CD4-positive, alpha-beta memory T cell (primary cell): Measurements from ENCODE around the gene ATG10. TPM values are rescaled to one million over a fixed set of nuclear protein-coding genes. Genes with fewer than 3 reads are reported as not detected.
"Not testable (repeated sequence)": the region's sequence is repeated elsewhere in the genome, so short reads cannot be mapped to it uniquely, and the experiment has no call there.

Experiments
- CTCF ChIA-PET: fragments of 350-600 bp; sonication (Branson Sonifier 250); formaldehyde crosslinking; loops from one replicate; lab custom pipeline; 2021; ENCODE audit warnings: inconsistent platforms; ENCODE audit not compliant: partially characterized antibody; lab: Charles Lee
- POLR2A ChIA-PET: fragments of 350-600 bp; sonication (Branson Sonifier 250); formaldehyde crosslinking; loops from one replicate; lab custom pipeline; 2021; ENCODE audit not compliant: partially characterized antibody; lab: Charles Lee
- DNase-seq, 5 donors: peaks; one replicate each; pipeline versions ENCODE4 v3.0.0 to v3.0.0-alpha.2; 2020 to 2022; ENCODE audit warnings: mixed read lengths in 1 of 5
- H3K27ac ChIP-seq: one replicate; pipeline ENCODE4 v1.7.0; 2013; ENCODE audit warnings: low read depth, low read length
- H3K27me3 ChIP-seq: 2 replicates; pipeline ENCODE4 v1.7.0; 2013; ENCODE audit warnings: mild to moderate bottlenecking, low read length, moderate library complexity; ENCODE audit not compliant: insufficient read depth
- H3K36me3 ChIP-seq: 2 replicates; pipeline ENCODE4 v1.7.0; 2013; ENCODE audit warnings: mild to moderate bottlenecking, low read length, moderate library complexity; ENCODE audit not compliant: insufficient read depth
- H3K4me1 ChIP-seq: 2 replicates; pipeline ENCODE4 v1.7.0; 2013; ENCODE audit warnings: mild to moderate bottlenecking, low read length, moderate library complexity; ENCODE audit not compliant: insufficient read depth
- H3K4me3 ChIP-seq, 2 donors: one replicate each; pipeline ENCODE4 v1.7.0; 2013; ENCODE audit warnings: low read length in 2 of 2, mild to moderate bottlenecking in 1 of 2
- H3K9me3 ChIP-seq, 2 donors: one replicate each; pipeline ENCODE4 v1.7.0; 2013; ENCODE audit warnings: low read length in 2 of 2, control low read depth in 1 of 2; ENCODE audit not compliant: control insufficient read depth in 1 of 2
- H3K27ac Mint-ChIP-seq, 7 donors: one replicate each; pipeline ENCODE4 v1.8.0; 2020 to 2021; ENCODE audit warnings: mixed read lengths in 7 of 7, mild to moderate bottlenecking in 6 of 7, inconsistent platforms in 3 of 7, moderate library complexity in 3 of 7
- H3K27me3 Mint-ChIP-seq, 2 donors: one replicate each; pipeline ENCODE4 v1.8.0; 2020 to 2021; ENCODE audit warnings: mixed read lengths in 2 of 2
- H3K36me3 Mint-ChIP-seq, 2 donors: one replicate each; pipeline ENCODE4 v1.8.0; 2020 to 2021; ENCODE audit warnings: mixed read lengths in 2 of 2, inconsistent platforms in 1 of 2, mild to moderate bottlenecking in 1 of 2
- H3K4me1 Mint-ChIP-seq, 4 donors: one replicate each; pipeline ENCODE4 v1.8.0; 2020 to 2021; ENCODE audit warnings: mixed read lengths in 4 of 4, mild to moderate bottlenecking in 1 of 4
- H3K4me3 Mint-ChIP-seq, 8 donors: one replicate each; pipeline ENCODE4 v1.8.0; 2020 to 2021; ENCODE audit warnings: mixed read lengths in 8 of 8, mild to moderate bottlenecking in 7 of 8, moderate library complexity in 6 of 8, inconsistent platforms in 3 of 8
- H3K9me3 Mint-ChIP-seq, 8 donors: one replicate each; pipeline ENCODE4 v1.8.0; 2020 to 2021; ENCODE audit warnings: mixed read lengths in 8 of 8, mild to moderate bottlenecking in 5 of 8, inconsistent platforms in 3 of 8, moderate library complexity in 1 of 8
- intact Hi-C: fragments of 100-400 bp; cut with micrococcal nuclease; formaldehyde crosslinking; loops from one replicate; pipeline ENCODE4 v1.15.1; 2023
- polyA plus RNA-seq, 2 donors: library from polyadenylated mRNA; unstranded; fragments of 300-500 nt; fragmentation: Illumina TruSeq; gene quantifications; one replicate each; pipeline ENCODE4 v1.2.3, GENCODE V29; 2021
- total RNA-seq, 2 experiments: library from RNA; stranded (reverse); gene quantifications; one replicate each; pipeline ENCODE4 v1.2.3, GENCODE V29; 2021

Gene ATG10
- total and polyA plus RNA-seq, 4 experiments from 2014 or later = 7.3 to 10.5 (median 7.7) TPM

- ChIA-PET CTCF (no interaction called here), POLR2A (no interaction called here)
- Mint-ChIP-seq H3K4me1 (no peaks in the 10 kb centered on the region), H3K36me3 (peaks cover 0 to 14% of the 10 kb centered on the region in 2 donors), H3K27ac (no peak overlapping the region), H3K9me3 (peaks cover 0 to 7% (median 5%) of the 10 kb centered on the region in 8 donors), H3K4me3 (no peak overlapping the region), H3K27me3 (no peaks in the 10 kb centered on the region)
- no peaks in the 10 kb centered on the region for H3K27me3 ChIP-seq
- H3K4me1 ChIP-seq = no peaks in the 10 kb centered on the region
- intact Hi-C loops = no loop called here
- H3K36me3 ChIP-seq = no peaks in the 10 kb centered on the region
- no peaks in the 10 kb centered on the region for H3K9me3 ChIP-seq
- DNase-seq = no peak
- no peak overlapping the region for H3K4me3 ChIP-seq
- H3K27ac ChIP-seq = no peak overlapping the region
These were observed 280.9 kb downstream of the ATG10 start for GRCh38 chr5:82252744-82253143.

DNA sequence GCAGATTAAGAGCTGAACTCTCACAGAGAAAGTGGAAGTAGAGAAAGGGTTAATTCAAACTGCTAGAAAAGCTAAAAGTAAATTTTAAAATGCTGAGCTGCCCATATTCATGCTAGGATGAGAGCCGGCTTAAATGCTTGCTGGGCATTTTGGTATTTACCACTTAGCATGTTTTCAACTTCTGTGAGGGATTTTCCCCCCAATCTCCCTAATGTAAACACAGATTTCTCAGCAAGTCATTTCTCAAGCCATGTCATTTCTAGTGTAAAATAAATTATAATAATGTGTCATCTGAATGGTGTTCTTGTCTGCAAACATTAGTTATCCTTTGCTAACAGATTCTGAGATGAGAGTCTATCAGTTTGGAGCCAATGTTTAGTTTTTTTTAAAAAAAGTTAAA, 284.0 kb downstream of the ATG10 start:
- POLR2A ChIA-PET = no interaction called here
- DNase-seq = no peak
- intact Hi-C loops = no loop called here
- H3K27ac ChIP-seq = no peak overlapping the region
- no peaks in the 10 kb centered on the region for H3K4me1 ChIP-seq
- H3K4me3 ChIP-seq = no peak overlapping the region
- H3K36me3 Mint-ChIP-seq = peaks cover 0 to 9% of the 10 kb centered on the region in 2 donors
- H3K36me3 ChIP-seq = no peaks in the 10 kb centered on the region
- H3K4me3 Mint-ChIP-seq = no peak overlapping the region
- CTCF ChIA-PET = no interaction called here
- H3K9me3 ChIP-seq = no peaks in the 10 kb centered on the region
- peaks cover 0 to 2% (median 0%) of the 10 kb centered on the region in 4 donors for H3K4me1 Mint-ChIP-seq
- H3K27me3 Mint-ChIP-seq = no peaks in the 10 kb centered on the region
- H3K27me3 ChIP-seq = no peaks in the 10 kb centered on the region
- peak overlapping the region in 1 of 7 donors; percentile 47 for H3K27ac Mint-ChIP-seq
- H3K9me3 Mint-ChIP-seq = no peaks in the 10 kb centered on the region

DNA sequence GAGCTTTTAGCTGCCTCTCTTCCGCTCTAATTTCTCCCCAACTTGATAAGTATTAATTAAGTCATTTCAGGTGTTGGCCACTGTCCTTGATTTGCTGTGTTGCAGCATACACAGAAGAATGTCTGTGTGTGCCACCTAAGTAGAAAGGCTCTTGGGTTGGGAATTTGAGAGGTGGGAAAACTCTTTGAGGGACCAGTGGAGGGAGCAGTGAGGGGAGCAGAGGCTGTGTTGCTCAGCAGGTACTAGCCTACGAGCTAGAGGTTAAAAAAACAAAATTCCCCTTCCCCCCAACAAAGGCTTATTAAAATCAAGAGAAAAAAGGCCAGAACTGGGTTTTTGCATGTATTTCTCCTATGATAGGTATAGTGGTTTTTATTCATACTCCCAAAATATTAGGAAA, 285.4 kb downstream of the ATG10 start:
- Histone ChIP-seq H3K4me1 (no peaks in the 10 kb centered on the region), H3K9me3 (no peaks in the 10 kb centered on the region), H3K27ac (no peak overlapping the region), H3K36me3 (no peaks in the 10 kb centered on the region), H3K4me3 (no peak overlapping the region), H3K27me3 (no peaks in the 10 kb centered on the region)
- Mint-ChIP-seq H3K4me3 (no peak overlapping the region), H3K9me3 (no peaks in the 10 kb centered on the region), H3K27me3 (no peaks in the 10 kb centered on the region), H3K4me1 (peaks cover 0 to 2% (median 0%) of the 10 kb centered on the region in 4 donors), H3K27ac (no peak overlapping the region), H3K36me3 (peaks cover 0 to 9% of the 10 kb centered on the region in 2 donors)
- ChIA-PET CTCF (interaction anchor here (1.2 kb wide), 1 partner anchor 831 kb away, joined by 3 read pairs; no protein-coding TSS in a partner anchor), POLR2A (no interaction called here)
- intact Hi-C loops = no loop called here
- DNase-seq = no peak

GRCh38 chr5:82257729-82258128, 285.9 kb downstream of the ATG10 start:
- CTCF ChIA-PET = interaction anchor here (0.6 to 1.2 kb wide), 2 partner anchors 527 to 832 kb away, joined by 3 read pairs; no protein-coding TSS in a partner anchor
- H3K27ac Mint-ChIP-seq = peak overlapping the region in 1 of 7 donors; percentile 3
- POLR2A ChIA-PET = interaction anchor here (0.9 kb wide), 1 partner anchor 10 kb away, joined by 5 read pairs; no protein-coding TSS in a partner anchor

DNA sequence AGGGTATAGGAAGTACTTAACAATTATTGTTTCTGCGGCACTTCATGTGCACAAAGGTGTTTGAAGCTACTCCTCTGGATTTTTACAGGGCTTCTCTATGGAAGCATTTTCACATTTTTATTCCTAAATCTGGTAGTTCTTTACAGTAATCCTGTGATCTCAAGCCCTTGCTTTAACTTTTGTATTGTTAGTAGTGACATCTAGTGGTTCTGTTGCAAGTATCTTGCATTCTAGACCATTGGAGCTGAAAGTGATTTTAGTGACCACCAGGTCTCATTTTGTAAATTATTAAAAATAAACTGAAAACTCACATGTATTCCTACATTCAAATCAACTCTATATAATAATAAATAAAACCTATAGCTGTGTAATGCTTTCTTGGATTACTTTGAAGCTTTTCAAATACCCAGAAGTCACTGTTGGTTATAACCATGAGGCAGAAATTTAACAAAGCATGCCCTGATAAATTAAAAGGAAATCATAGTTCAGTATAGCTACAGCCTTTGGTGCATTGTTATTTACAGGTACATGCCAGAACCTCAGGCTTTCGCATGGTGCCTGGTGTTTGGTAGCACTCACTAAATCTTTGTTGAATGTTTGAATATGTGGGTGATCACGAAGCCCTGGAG, 287.5 kb downstream of the ATG10 start:
- Histone ChIP-seq H3K9me3 (no peaks in the 10 kb centered on the region), H3K27ac (no peak overlapping the region), H3K27me3 (no peaks in the 10 kb centered on the region), H3K36me3 (no peaks in the 10 kb centered on the region), H3K4me3 (no peak overlapping the region), H3K4me1 (no peaks in the 10 kb centered on the region)
- H3K4me1 Mint-ChIP-seq = peaks cover 0 to 2% (median 0%) of the 10 kb centered on the region in 4 donors
- CTCF ChIA-PET = interaction anchor here (0.9 to 1.4 kb wide), 3 partner anchors 12 to 833 kb away, joined by 3 to 5 read pairs (median 5); no protein-coding TSS in a partner anchor
- intact Hi-C loops = no loop called here
- DNase-seq = no peak
- no peak overlapping the region for H3K27ac Mint-ChIP-seq
- H3K27me3 Mint-ChIP-seq = no peaks in the 10 kb centered on the region
- H3K36me3 Mint-ChIP-seq = no peaks in the 10 kb centered on the region
- POLR2A ChIA-PET = no interaction called here
- no peaks in the 10 kb centered on the region for H3K9me3 Mint-ChIP-seq
- peak overlapping the region in 1 of 8 donors; percentile 7 for H3K4me3 Mint-ChIP-seq

More at GRCh38 chr5:82257729-82258128, 285.9 kb downstream of the ATG10 start:
- no peaks in the 10 kb centered on the region for H3K27me3 ChIP-seq
- H3K9me3 ChIP-seq = no peaks in the 10 kb centered on the region
- intact Hi-C loops = no loop called here
- no peak overlapping the region for H3K4me3 ChIP-seq
- DNase-seq = no peak
- no peaks in the 10 kb centered on the region for H3K9me3 Mint-ChIP-seq
- H3K36me3 Mint-ChIP-seq = peaks cover 0 to 9% of the 10 kb centered on the region in 2 donors
- H3K4me1 Mint-ChIP-seq = peaks cover 0 to 2% (median 0%) of the 10 kb centered on the region in 4 donors
- H3K4me1 ChIP-seq = no peaks in the 10 kb centered on the region
- no peak overlapping the region for H3K27ac ChIP-seq
- no peaks in the 10 kb centered on the region for H3K27me3 Mint-ChIP-seq
- no peaks in the 10 kb centered on the region for H3K36me3 ChIP-seq
- no peak overlapping the region for H3K4me3 Mint-ChIP-seq

DNA sequence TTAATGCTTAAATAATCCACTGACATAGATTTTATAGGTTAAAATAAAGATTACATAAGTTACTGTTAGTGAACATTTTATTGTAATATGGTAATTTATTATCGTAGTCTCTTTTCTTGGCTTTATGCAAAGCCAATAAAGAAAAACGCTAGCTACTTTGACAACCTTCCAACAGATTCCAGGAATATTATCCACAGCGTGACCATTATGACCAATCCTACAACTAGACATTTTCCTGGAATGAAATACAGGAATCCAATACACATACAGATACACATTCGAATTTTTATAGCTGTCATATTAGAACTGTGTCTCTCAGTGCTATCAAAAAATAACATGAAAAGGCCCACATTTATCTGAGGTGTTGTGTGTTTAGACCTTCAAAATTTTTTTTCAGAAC, 293.2 kb downstream of the ATG10 start:
- H3K4me3 ChIP-seq = no peak overlapping the region
- Mint-ChIP-seq H3K27ac (no peak overlapping the region), H3K27me3 (no peaks in the 10 kb centered on the region), H3K4me3 (no peak overlapping the region), H3K36me3 (peaks cover 12 to 22% of the 10 kb centered on the region in 2 donors), H3K9me3 (peaks cover 0 to 20% (median 13%) of the 10 kb centered on the region in 8 donors), H3K4me1 (no peaks in the 10 kb centered on the region)
- no peaks in the 10 kb centered on the region for H3K36me3 ChIP-seq
- H3K9me3 ChIP-seq = no peaks in the 10 kb centered on the region
- no peaks in the 10 kb centered on the region for H3K27me3 ChIP-seq
- intact Hi-C loops = no loop called here
- no peak for DNase-seq
- ChIA-PET CTCF (interaction anchor here (1.5 kb wide), 1 partner anchor 100 kb away, joined by 3 read pairs; no protein-coding TSS in a partner anchor), POLR2A (no interaction called here)
- no peaks in the 10 kb centered on the region for H3K4me1 ChIP-seq
- no peak overlapping the region for H3K27ac ChIP-seq

- peak overlapping the region in 1 of 7 donors; percentile 64 for H3K27ac Mint-ChIP-seq
- H3K27me3 ChIP-seq, H3K4me1 Mint-ChIP-seq, H3K27ac ChIP-seq, H3K4me3 ChIP-seq, H3K36me3 ChIP-seq, DNase-seq, H3K9me3 ChIP-seq, H3K4me3 Mint-ChIP-seq, H3K27me3 Mint-ChIP-seq, H3K4me1 ChIP-seq, intact Hi-C loops, CTCF ChIA-PET: not testable (repeated sequence)
- POLR2A ChIA-PET = interaction anchor here (0.8 to 1.0 kb wide), 2 partner anchors 9 to 11 kb away, joined by 4 to 5 read pairs; partner anchors contain the start of gene RPS23
- peaks cover 0 to 20% (median 13%) of the 10 kb centered on the region in 8 donors for H3K9me3 Mint-ChIP-seq
- peaks cover 20 to 24% of the 10 kb centered on the region in 2 donors for H3K36me3 Mint-ChIP-seq
These were observed 295.6 kb downstream of the ATG10 start for GRCh38 chr5:82267297-82267933.
